ENCODE results near the gene TGM2. TPM values are rescaled to one million over a fixed set of nuclear protein-coding genes. Genes with fewer than 3 reads are reported as not detected.

The TGM2 gene
- total RNA-seq, 4 donors from 2014 or later, result 163 to 385 (median 188) TPM

DNA sequence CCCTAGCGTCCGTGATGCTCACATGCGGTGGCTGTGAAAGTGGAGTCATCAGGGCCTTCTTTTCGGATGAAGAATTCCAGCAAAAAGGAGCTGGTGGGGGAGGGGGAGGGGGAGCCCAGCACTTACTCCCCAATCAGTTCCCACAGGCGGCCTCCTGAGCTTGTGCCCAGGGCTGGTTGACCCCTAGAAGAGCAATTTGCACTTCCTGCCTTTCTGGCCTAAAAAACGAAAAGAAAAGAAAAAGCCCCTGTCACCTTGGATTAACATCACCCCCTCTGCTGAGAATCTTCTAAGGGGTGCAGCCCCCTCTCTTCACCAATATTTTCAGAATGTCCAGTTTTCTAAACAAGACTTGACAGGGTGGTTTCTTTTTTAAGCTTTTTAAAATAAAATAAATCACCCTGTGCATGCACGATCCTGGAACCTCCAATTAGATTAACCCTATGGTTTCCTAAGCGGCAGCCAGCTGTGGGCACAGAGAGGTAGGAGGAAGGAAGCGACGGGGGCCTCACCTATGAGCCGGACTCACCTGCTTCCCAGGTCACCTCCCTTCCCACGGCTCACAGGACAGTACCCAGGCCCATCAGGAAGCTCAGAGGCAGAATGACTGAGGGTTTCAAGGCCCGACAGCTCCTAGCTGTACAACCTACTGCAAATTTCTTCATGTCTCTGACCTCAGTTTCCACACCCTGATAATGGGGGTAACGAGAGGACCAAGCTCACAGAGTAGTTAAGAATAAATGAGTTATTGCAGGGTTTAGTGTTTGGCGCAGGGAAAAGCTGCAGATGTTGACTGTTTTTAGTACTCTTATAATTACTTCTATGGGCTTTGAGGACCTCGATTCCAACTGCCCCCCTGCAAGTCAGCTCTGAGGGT lies 10.5 kb upstream of the TGM2 start:
- Histone ChIP-seq H3K9me3 (no peaks in the 10 kb centered on the region), H3K27me3 (no peaks in the 10 kb centered on the region), H3K4me1 (peaks cover 0 to 8% (median 0%) of the 10 kb centered on the region in 3 donors), H3K4me3 (no peak overlapping the region), H3K27ac (no peak overlapping the region), H3K36me3 (no peaks in the 10 kb centered on the region)
- TF ChIP-seq, protein P1, sequence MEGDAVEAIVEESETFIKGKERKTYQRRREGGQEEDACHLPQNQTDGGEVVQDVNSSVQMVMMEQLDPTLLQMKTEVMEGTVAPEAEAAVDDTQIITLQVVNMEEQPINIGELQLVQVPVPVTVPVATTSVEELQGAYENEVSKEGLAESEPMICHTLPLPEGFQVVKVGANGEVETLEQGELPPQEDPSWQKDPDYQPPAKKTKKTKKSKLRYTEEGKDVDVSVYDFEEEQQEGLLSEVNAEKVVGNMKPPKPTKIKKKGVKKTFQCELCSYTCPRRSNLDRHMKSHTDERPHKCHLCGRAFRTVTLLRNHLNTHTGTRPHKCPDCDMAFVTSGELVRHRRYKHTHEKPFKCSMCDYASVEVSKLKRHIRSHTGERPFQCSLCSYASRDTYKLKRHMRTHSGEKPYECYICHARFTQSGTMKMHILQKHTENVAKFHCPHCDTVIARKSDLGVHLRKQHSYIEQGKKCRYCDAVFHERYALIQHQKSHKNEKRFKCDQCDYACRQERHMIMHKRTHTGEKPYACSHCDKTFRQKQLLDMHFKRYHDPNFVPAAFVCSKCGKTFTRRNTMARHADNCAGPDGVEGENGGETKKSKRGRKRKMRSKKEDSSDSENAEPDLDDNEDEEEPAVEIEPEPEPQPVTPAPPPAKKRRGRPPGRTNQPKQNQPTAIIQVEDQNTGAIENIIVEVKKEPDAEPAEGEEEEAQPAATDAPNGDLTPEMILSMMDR (IDR thresholded peaks at IDR 0.05), result no peak
- TF ChIP-seq POLR2AphosphoS5 (IDR thresholded peaks at IDR 0.05), result no peak
- no peak for TF ChIP-seq POLR2A (IDR thresholded peaks at IDR 0.05)
- no peak for TF ChIP-seq EP300 (IDR thresholded peaks at IDR 0.05)
- no peak for ATAC-seq
- 62 to 64% methylated on average over 5 to 13 of the region's 16 CpGs for WGBS, 2 donors (ENCODE audit: low coverage in 1 of 2)

DNA sequence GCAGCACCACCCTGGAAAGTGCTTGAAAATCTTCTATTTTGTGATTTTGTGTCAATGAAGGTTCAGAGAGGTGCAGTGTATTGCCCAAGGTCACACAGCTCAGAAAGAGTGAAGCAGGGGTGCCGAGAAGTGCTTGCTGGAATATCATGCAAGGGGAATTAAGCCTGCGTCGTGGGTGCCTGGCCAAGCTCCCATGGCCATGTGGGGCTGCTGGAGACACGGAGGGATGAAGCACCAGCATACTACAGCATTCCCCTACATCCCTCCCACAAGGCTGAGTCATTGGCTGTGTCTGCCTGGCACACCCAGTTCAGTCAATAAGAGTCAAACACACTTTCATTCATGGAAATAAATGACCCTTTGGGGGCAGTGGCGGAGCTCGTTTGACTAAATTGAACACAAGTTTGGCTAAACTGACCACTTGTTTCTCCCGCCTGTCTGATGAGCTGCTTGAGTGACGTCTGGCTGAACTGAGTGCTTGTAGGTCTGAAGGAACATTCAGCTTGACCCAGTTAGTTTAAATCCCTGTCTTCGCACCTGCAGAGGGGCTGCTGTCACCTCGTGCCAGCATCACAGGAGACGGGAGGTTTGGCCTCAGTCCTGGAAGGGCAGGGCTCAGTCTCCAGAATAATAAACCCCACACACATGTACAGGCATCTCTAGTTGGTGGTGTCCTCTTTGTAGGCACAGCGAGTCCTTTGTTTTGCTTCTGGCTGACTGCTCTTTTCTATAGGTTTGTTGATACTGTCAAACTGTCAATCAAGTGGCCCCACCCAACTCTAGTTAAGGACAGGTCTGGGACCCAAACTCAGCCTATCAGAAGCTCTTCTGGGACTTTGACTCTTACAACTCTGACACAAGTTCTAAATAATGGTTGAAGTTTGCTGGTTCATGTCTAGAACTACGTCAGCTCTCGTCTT lies 8.4 kb upstream of the TGM2 start:
- 61 to 68% methylated on average over 7 to 11 of the region's 14 CpGs for WGBS, 2 donors (ENCODE audit: low coverage in 1 of 2)
- Histone ChIP-seq H3K36me3 (no peaks in the 10 kb centered on the region), H3K4me3 (no peak overlapping the region), H3K9me3 (no peaks in the 10 kb centered on the region), H3K27me3 (no peaks in the 10 kb centered on the region), H3K27ac (no peak overlapping the region), H3K4me1 (peaks cover 0 to 12% (median 0%) of the 10 kb centered on the region in 3 donors)
- ATAC-seq, result peak; percentile 47
- TF ChIP-seq POLR2AphosphoS5 (IDR thresholded peaks at IDR 0.05) (peak; percentile 43), EP300 (IDR thresholded peaks at IDR 0.05) (no peak)

- peaks cover 0 to 23% (median 3%) of the 10 kb centered on the region in 3 donors for H3K4me1 ChIP-seq
- whole genome bisulfite sequencing, 2 donors (ENCODE audit: low coverage in 1 of 2), result 30 to 47% methylated on average over 4 of the region's 4 CpGs
Observed at GRCh38 chr20:38172408-38172807, 7.3 kb upstream of the TGM2 start.

GRCh38 chr20:38171675-38172043 lies 6.6 kb upstream of the TGM2 start:
- no peak for ATAC-seq
- peaks cover 0 to 31% (median 3%) of the 10 kb centered on the region in 3 donors for H3K4me1 ChIP-seq
- peak overlapping the region in 3 of 4 donors; percentile 37 to 88 (median 45) for H3K27ac ChIP-seq
- 46 to 73% methylated on average over 2 of the region's 4 CpGs for WGBS, 2 donors (ENCODE audit: low coverage in 1 of 2)
- H3K9me3 ChIP-seq, result no peaks in the 10 kb centered on the region
- no peaks in the 10 kb centered on the region for H3K36me3 ChIP-seq
- no peaks in the 10 kb centered on the region for H3K27me3 ChIP-seq
- no peak overlapping the region for H3K4me3 ChIP-seq
- no peak for TF ChIP-seq POLR2A (IDR thresholded peaks at IDR 0.05)
- TF ChIP-seq, protein P1 (IDR thresholded peaks at IDR 0.05), result no peak
- TF ChIP-seq EP300 (IDR thresholded peaks at IDR 0.05), result no peak

More at GRCh38 chr20:38172408-38172807, 7.3 kb upstream of the TGM2 start:
- Histone ChIP-seq H3K9me3 (no peaks in the 10 kb centered on the region), H3K36me3 (no peaks in the 10 kb centered on the region), H3K4me3 (no peak overlapping the region), H3K27ac (no peak overlapping the region), H3K27me3 (no peaks in the 10 kb centered on the region)
- TF ChIP-seq POLR2A (IDR thresholded peaks at IDR 0.05), result no peak
- no peak for TF ChIP-seq EP300 (IDR thresholded peaks at IDR 0.05)
- TF ChIP-seq, protein P1 (IDR thresholded peaks at IDR 0.05), result no peak
- TF ChIP-seq POLR2AphosphoS5 (IDR thresholded peaks at IDR 0.05), result no peak
- no peak for ATAC-seq
